Upper lobe of right lung (tissue), 1 donor: ENCODE results near the gene SF3A2. TPM values are rescaled to one million over a fixed set of nuclear protein-coding genes. Genes with fewer than 3 reads are reported as not detected.

Experiments used
- ATAC-seq: fragments of 200-7000 bp; cut with Tn5 transposase; one replicate; pipeline ENCODE4 v1.9.1; 2020; ENCODE audit warnings: mild to moderate bottlenecking, moderate library complexity
- DNase-seq: peaks from one replicate; pipeline ENCODE4 v3.0.0-alpha.2; 2020
- H3K27ac ChIP-seq: fragments of 200-600 bp; one replicate; pipeline ENCODE4 v1.8.0; 2022
- H3K27me3 ChIP-seq: fragments of 200-600 bp; one replicate; pipeline ENCODE4 v1.8.0; 2022; ENCODE audit warnings: mild to moderate bottlenecking
- H3K36me3 ChIP-seq: fragments of 200-600 bp; one replicate; pipeline ENCODE4 v1.8.0; 2022
- H3K4me1 ChIP-seq: fragments of 200-600 bp; one replicate; pipeline ENCODE4 v1.8.0; 2022
- H3K4me3 ChIP-seq: fragments of 200-600 bp; one replicate; pipeline ENCODE4 v1.8.0; 2022; ENCODE audit warnings: mild to moderate bottlenecking
- H3K9me3 ChIP-seq: fragments of 200-600 bp; one replicate; pipeline ENCODE4 v1.8.0; 2022
- intact Hi-C: fragments of 100-400 bp; cut with DNase I; formaldehyde crosslinking; loops from one replicate; pipeline ENCODE4 v1.11.0; 2022
- total RNA-seq: library from RNA; stranded (reverse); fragmentation: NEBNext Ultra II Directional; extraction: Animal tissue kit (Norgen Biotek cat#: 25700); gene quantifications from one replicate; pipeline ENCODE4 v1.2.1, GENCODE V29; 2021
- TF ChIP-seq, protein P1 (sequence below): fragments of 200-600 bp; IDR thresholded peaks from one replicate; pipeline ENCODE4 v1.8.0; 2022; ENCODE audit warnings: antibody characterized with exemption
- donor health status: DM: no; HTN: yes; CAD: no; lungs with severe emphysema.

The SF3A2 gene
- total RNA-seq, 1 donor from 2014 or later: 67.1 TPM

DNA sequence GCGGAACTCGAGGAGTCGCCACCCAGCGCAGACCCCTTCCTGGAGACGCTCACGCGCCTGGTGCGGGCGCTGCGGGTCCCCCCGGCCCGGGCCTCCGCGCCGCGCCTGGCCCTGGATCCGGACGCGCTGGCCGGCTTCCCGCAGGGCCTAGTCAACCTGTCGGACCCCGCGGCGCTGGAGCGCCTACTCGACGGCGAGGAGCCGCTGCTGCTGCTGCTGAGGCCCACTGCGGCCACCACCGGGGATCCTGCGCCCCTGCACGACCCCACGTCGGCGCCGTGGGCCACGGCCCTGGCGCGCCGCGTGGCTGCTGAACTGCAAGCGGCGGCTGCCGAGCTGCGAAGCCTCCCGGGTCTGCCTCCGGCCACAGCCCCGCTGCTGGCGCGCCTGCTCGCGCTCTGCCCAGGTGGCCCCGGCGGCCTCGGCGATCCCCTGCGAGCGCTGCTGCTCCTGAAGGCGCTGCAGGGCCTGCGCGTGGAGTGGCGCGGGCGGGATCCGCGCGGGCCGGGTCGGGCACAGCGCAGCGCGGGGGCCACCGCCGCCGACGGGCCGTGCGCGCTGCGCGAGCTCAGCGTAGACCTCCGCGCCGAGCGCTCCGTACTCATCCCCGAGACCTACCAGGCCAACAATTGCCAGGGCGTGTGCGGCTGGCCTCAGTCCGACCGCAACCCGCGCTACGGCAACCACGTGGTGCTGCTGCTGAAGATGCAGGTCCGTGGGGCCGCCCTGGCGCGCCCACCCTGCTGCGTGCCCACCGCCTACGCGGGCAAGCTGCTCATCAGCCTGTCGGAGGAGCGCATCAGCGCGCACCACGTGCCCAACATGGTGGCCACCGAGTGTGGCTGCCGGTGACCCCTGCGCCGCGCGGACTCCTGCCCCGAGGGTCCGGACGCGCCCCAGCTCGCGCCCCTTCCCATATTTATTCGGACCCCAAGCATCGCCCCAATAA, 14.8 kb downstream of the SF3A2 start:
- no peaks in the 10 kb centered on the region for H3K9me3 ChIP-seq
- TF ChIP-seq, protein P1, sequence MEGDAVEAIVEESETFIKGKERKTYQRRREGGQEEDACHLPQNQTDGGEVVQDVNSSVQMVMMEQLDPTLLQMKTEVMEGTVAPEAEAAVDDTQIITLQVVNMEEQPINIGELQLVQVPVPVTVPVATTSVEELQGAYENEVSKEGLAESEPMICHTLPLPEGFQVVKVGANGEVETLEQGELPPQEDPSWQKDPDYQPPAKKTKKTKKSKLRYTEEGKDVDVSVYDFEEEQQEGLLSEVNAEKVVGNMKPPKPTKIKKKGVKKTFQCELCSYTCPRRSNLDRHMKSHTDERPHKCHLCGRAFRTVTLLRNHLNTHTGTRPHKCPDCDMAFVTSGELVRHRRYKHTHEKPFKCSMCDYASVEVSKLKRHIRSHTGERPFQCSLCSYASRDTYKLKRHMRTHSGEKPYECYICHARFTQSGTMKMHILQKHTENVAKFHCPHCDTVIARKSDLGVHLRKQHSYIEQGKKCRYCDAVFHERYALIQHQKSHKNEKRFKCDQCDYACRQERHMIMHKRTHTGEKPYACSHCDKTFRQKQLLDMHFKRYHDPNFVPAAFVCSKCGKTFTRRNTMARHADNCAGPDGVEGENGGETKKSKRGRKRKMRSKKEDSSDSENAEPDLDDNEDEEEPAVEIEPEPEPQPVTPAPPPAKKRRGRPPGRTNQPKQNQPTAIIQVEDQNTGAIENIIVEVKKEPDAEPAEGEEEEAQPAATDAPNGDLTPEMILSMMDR: no peak
- H3K27ac ChIP-seq: no peak overlapping the region
- peaks cover 30% of the 10 kb centered on the region for H3K4me1 ChIP-seq
- intact Hi-C loops: no loop called here
- DNase-seq: no peak
- peak overlapping the region; percentile 26 for H3K4me3 ChIP-seq
- ATAC-seq: no peak
- H3K36me3 ChIP-seq: peaks cover 14% of the 10 kb centered on the region
- peaks cover 50% of the 10 kb centered on the region for H3K27me3 ChIP-seq

DNA sequence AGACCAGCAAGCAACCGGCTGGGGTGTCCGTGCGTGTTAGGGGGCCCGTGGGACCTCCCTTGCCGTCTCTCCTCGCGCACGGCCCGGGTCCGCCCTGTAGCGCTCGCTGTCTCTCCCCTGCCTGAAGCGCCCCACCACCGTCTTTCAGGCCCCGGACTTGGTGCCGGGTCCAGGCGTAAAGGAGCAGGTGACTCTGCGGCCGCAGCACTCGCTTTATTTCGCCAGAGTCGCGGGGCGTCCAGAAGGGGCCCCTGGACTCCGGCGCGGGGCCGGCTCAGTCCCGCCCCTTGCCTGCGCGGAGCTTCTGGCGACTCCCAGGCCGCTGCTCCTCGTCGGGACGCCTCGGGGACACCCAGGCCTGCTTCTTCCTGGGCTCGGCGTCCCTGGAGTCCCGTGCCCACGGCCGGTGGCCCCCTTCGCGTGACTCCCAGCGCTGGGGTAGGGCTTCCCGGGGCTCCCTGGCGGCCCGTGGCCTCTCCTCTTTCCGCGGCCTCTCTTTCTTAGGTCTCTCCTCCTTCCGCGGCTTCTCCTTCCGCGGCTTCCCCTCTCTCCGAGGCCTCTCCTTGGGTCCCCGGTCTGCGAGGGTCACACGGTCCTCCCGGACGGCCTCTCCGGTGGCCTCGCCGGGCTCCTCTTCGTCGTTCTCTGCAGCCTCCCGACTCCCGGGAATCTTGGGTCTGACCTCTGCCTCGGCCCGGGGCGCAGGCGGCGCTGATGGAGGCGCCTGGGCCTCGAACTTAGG, 15.6 kb downstream of the SF3A2 start:
- DNase-seq (no peak), ATAC-seq (no peak)
- peak overlapping the region; percentile 26 for H3K4me3 ChIP-seq
- peaks cover 5% of the 10 kb centered on the region for H3K36me3 ChIP-seq
- TF ChIP-seq, protein P1: no peak
- no peaks in the 10 kb centered on the region for H3K9me3 ChIP-seq
- peaks cover 50% of the 10 kb centered on the region for H3K27me3 ChIP-seq
- no peak overlapping the region for H3K27ac ChIP-seq
- H3K4me1 ChIP-seq: peaks cover 30% of the 10 kb centered on the region
- intact Hi-C loops: no loop called here

DNA sequence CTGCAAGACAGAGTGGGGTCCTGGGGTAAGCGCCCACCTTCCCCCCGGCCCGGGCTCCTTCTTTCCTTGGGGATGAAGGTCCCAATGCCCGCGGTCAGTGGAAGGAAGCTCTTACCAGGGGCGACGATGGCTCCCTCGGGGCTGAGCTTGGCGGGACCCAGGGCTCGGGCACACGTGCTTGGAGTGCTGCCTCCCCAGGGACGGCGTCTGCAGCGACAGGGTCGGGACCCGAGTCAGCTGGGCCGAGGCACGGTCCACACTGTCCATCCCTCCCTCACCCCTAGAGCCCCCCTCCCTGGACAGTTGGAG, 16.1 kb downstream of the SF3A2 start:
- H3K4me1 ChIP-seq: peaks cover 30% of the 10 kb centered on the region
- H3K36me3 ChIP-seq: peaks cover under 1% of the 10 kb centered on the region
- peaks cover 50% of the 10 kb centered on the region for H3K27me3 ChIP-seq
- no peak for ATAC-seq
- intact Hi-C loops: no loop called here
- no peak for DNase-seq
- no peaks in the 10 kb centered on the region for H3K9me3 ChIP-seq
- no peak overlapping the region for H3K27ac ChIP-seq
- TF ChIP-seq, protein P1: no peak
- peak overlapping the region; percentile 26 for H3K4me3 ChIP-seq

DNA sequence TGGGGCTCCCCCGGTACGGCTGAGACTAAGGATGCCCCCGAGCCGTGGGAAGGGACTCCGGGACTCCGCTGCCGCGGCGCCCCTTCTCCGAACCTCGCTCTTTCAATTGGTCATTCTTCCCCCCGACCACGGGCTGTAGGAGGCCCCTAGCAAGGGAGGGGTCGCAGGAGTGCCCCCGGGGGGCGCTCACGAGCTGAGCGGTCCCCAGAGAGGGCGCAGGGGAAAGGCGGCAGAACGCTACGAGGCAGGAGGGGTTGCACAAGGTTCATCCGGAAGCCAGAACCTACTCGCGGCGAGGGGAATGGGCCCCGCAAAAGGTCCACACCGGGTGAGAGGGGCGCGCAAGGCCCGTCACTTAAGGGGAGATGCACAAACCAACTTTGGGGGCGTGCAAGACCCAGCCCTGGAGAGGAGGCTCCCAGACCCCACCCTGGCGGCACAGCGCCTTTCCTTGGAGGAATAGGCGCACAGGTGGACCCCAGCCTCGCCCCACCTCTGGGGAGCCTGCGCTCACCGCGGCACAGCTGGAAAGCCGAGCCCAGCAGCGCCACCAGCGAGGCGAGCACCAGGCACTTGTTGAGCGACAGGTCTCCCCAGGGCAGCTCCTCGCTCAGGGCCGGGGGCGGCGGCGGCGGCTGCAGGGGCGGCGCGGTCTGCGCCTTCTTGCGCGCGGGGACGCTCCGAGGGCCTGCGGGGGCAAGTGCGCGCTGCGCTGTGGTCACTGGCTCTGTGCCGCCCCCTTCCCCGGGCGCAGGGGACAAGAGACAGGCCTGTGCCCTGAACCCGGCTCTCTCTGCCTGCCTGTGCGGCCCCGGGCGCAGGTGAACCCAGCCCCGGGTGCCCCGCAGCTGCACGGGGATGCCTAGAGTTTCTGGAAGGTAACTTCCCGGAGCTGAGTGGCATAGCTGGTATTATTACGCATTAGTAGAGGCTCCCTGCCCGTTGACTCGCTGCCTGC, 16.8 kb downstream of the SF3A2 start:
- intact Hi-C loops: no loop called here
- peak; percentile 9 for ATAC-seq

More for the DNA sequence above, 16.8 kb downstream of the SF3A2 start:
- TF ChIP-seq, protein P1: no peak
- peaks cover 50% of the 10 kb centered on the region for H3K27me3 ChIP-seq
- DNase-seq: no peak
- no peaks in the 10 kb centered on the region for H3K9me3 ChIP-seq
- no peak overlapping the region for H3K27ac ChIP-seq
- peaks cover 30% of the 10 kb centered on the region for H3K4me1 ChIP-seq
- no peak overlapping the region for H3K4me3 ChIP-seq
- no peaks in the 10 kb centered on the region for H3K36me3 ChIP-seq
